Caco-2 (cell line): ENCODE results near the gene SDR39U1. TPM values are rescaled to one million over a fixed set of nuclear protein-coding genes. Genes with fewer than 3 reads are reported as not detected.

Source experiments
- BruUV-seq: library from RNA; stranded (reverse); fragments of 400-500 nt; replicated peaks from 2 replicates; lab custom pipeline; 2021; lab: Mats Ljungman, UMichigan
- CTCF ChIA-PET: fragments of 300-600 bp; sonication (Branson Sonifier 250); formaldehyde crosslinking; loops from one replicate; lab custom pipeline; 2022; ENCODE audit warnings: antibody characterized with exemption; lab: Charles Lee
- POLR2A ChIA-PET: fragments of 300-600 bp; sonication (Branson Sonifier 250); formaldehyde crosslinking; loops from one replicate; lab custom pipeline; 2022; ENCODE audit warnings: antibody characterized with exemption; lab: Charles Lee
- DNase-seq, 2 experiments: peaks; one replicate each; pipeline versions ENCODE4 v3.0.0 to v3.0.0-alpha.2; 2020 to 2022
- H3K27me3 ChIP-seq: replicated peaks from 2 replicates; pipeline ENCODE4 v1.6.0; 2011; ENCODE audit warnings: low read length; ENCODE audit not compliant: control insufficient read depth, insufficient read depth
- H3K36me3 ChIP-seq: 2 replicates; pipeline ENCODE4 v1.5.1; 2011; ENCODE audit warnings: low read length; ENCODE audit not compliant: control insufficient read depth, insufficient read depth
- H3K4me1 ChIP-seq: fragments of 250-450 bp; sonication (Bioruptor Pico); 2 replicates; pipeline ENCODE4 v1.5.1; 2020; ENCODE audit warnings: mild to moderate bottlenecking
- H3K4me3 ChIP-seq: 2 replicates; pipeline ENCODE4 v1.5.1; 2011; ENCODE audit warnings: low read depth, mild to moderate bottlenecking, control low read depth, low read length
- H3K9me3 ChIP-seq: fragments of 250-450 bp; sonication (Bioruptor Pico); 2 replicates; pipeline ENCODE4 v1.5.1; 2020; ENCODE audit warnings: mild to moderate bottlenecking, moderate library complexity
- H3K27ac Mint-ChIP-seq: one replicate; pipeline ENCODE4 v1.8.0; 2022; ENCODE audit warnings: mixed read lengths; ENCODE audit not compliant: unreplicated experiment
- H3K27me3 Mint-ChIP-seq: one replicate; pipeline ENCODE4 v1.8.0; 2022; ENCODE audit warnings: mixed read lengths; ENCODE audit not compliant: insufficient read depth, unreplicated experiment
- H3K36me3 Mint-ChIP-seq: one replicate; pipeline ENCODE4 v1.8.0; 2022; ENCODE audit warnings: mild to moderate bottlenecking, mixed read lengths; ENCODE audit not compliant: insufficient read depth, unreplicated experiment
- H3K4me1 Mint-ChIP-seq: one replicate; pipeline ENCODE4 v1.8.0; 2022; ENCODE audit warnings: low read depth, mixed read lengths; ENCODE audit not compliant: unreplicated experiment
- H3K4me3 Mint-ChIP-seq: one replicate; pipeline ENCODE4 v1.8.0; 2022; ENCODE audit warnings: mild to moderate bottlenecking, moderate library complexity, mixed read lengths; ENCODE audit not compliant: unreplicated experiment
- H3K9me3 Mint-ChIP-seq: one replicate; pipeline ENCODE4 v1.8.0; 2022; ENCODE audit warnings: mixed read lengths; ENCODE audit not compliant: unreplicated experiment
- intact Hi-C: fragments of 100-400 bp; cut with micrococcal nuclease; formaldehyde crosslinking; loops from one replicate; pipeline ENCODE4 v1.10.0; 2022; ENCODE audit not compliant: unreplicated experiment
- total RNA-seq: library from RNA; stranded (reverse); gene quantifications from 2 replicates; pipeline ENCODE4 v1.2.3, GENCODE V29; 2022
- TF ChIP-seq, protein P1 (sequence below), 2 experiments: fragments of 200-600 bp in 1 of 2; IDR thresholded peaks; 1 replicate in 1 of 2; 2 replicates in 1 of 2; pipeline versions ENCODE4 v1.5.1 to v1.8.0; 2011 to 2022; ENCODE audit warnings: antibody characterized with exemption in 1 of 2, control low read depth in 1 of 2, inconsistent platforms in 1 of 2, low read depth in 1 of 2, low read length in 1 of 2, mild to moderate bottlenecking in 1 of 2, moderate library complexity in 1 of 2; ENCODE audit not compliant: insufficient read depth in 1 of 2, severe bottlenecking in 1 of 2, unreplicated experiment in 1 of 2

The SDR39U1 gene
- total RNA-seq, 1 experiment from 2014 or later, result 44.1 TPM

DNA sequence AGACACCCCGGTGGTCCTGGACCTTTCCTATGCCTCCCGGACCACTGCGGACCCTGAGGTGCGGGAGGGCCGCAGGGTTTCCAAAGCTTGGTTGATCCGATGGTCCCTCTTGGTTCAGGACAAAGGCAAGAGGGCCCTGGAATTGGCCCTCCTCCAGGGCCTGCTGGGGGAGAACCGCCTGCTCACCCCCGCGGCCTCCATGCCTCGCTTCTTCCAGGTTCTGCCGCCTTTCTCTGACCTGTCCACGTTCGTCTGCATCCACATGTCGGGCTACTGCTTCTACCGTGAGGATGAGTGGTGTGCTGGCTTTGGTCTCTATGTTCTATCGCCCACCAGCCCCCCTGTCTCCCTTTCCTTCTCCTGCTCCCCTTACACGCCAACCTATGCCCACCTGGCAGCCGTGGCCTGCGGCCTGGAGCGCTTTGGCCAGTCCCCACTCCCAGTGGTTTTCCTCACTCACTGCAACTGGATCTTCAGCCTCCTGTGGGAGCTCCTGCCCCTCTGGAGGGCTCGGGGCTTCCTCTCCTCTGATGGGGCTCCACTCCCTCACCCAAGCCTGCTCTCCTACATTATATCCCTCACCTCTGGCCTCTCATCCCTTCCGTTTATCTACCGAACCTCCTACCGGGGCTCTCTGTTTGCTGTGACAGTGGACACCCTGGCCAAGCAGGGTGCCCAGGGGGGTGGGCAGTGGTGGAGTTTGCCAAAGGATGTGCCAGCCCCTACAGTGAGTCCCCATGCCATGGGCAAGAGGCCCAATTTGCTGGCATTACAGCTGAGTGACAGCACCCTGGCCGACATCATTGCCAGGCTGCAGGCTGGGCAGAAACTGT is 26.9 kb downstream of the SDR39U1 start:
- ChIA-PET POLR2A (no interaction called here), CTCF (no interaction called here)
- Histone ChIP-seq H3K36me3 (no peaks in the 10 kb centered on the region; the same call in 1 of the 2 replicates), H3K9me3 (no peaks in the 10 kb centered on the region), H3K4me3 (no peak overlapping the region), H3K27me3 (no peaks in the 10 kb centered on the region), H3K4me1 (no peaks in the 10 kb centered on the region)
- H3K27ac Mint-ChIP-seq, result no peak overlapping the region
- intact Hi-C loops, result no loop called here
- TF ChIP-seq, protein P1, sequence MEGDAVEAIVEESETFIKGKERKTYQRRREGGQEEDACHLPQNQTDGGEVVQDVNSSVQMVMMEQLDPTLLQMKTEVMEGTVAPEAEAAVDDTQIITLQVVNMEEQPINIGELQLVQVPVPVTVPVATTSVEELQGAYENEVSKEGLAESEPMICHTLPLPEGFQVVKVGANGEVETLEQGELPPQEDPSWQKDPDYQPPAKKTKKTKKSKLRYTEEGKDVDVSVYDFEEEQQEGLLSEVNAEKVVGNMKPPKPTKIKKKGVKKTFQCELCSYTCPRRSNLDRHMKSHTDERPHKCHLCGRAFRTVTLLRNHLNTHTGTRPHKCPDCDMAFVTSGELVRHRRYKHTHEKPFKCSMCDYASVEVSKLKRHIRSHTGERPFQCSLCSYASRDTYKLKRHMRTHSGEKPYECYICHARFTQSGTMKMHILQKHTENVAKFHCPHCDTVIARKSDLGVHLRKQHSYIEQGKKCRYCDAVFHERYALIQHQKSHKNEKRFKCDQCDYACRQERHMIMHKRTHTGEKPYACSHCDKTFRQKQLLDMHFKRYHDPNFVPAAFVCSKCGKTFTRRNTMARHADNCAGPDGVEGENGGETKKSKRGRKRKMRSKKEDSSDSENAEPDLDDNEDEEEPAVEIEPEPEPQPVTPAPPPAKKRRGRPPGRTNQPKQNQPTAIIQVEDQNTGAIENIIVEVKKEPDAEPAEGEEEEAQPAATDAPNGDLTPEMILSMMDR (IDR thresholded peaks at IDR 0.05; ENCODE audit: insufficient read depth in 1 of 2, low read depth in 1 of 2, low read length in 1 of 2, severe bottlenecking in 1 of 2, unreplicated experiment in 1 of 2), result no peak
- H3K4me3 Mint-ChIP-seq, result no peak overlapping the region
- no TSS peak for BruUV-seq
- no peaks in the 10 kb centered on the region for H3K9me3 Mint-ChIP-seq
- no peak for DNase-seq
- H3K36me3 Mint-ChIP-seq, result no peaks in the 10 kb centered on the region
- H3K27me3 Mint-ChIP-seq, result no peaks in the 10 kb centered on the region
- H3K4me1 Mint-ChIP-seq, result no peaks in the 10 kb centered on the region

DNA sequence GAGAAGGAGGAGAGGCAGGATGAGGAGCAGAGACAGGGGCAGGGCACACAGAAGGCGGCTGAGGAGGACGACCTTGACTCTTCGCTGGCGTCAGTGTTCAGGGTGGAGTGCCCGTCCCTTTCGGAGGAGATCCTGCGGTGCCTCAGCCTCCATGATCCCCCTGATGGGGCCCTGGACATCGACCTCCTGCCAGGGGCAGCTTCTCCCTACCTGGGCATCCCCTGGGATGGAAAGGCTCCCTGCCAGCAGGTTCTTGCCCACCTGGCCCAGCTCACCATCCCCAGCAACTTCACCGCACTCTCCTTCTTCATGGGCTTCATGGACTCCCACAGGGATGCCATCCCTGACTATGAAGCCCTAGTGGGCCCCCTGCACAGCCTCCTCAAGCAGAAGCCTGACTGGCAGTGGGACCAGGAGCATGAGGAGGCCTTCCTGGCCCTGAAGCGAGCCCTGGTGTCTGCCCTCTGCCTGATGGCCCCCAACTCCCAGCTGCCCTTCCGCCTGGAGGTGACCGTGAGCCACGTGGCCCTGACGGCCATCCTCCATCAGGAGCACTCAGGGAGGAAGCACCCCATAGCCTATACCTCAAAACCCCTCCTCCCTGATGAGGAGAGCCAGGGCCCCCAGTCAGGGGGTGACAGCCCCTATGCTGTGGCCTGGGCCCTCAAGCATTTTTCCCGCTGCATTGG is 27.7 kb downstream of the SDR39U1 start:
- ChIA-PET CTCF (no interaction called here), POLR2A (no interaction called here)
- Mint-ChIP-seq H3K27me3 (no peaks in the 10 kb centered on the region), H3K36me3 (no peaks in the 10 kb centered on the region), H3K4me3 (no peak overlapping the region), H3K9me3 (no peaks in the 10 kb centered on the region), H3K27ac (no peak overlapping the region), H3K4me1 (no peaks in the 10 kb centered on the region)
- no peaks in the 10 kb centered on the region for H3K27me3 ChIP-seq
- H3K4me1 ChIP-seq, result no peaks in the 10 kb centered on the region
- intact Hi-C loops, result no loop called here
- H3K36me3 ChIP-seq, result no peaks in the 10 kb centered on the region; the same call in 1 of the 2 replicates
- DNase-seq, result no peak
- H3K9me3 ChIP-seq, result no peaks in the 10 kb centered on the region
- TF ChIP-seq, protein P1 (IDR thresholded peaks at IDR 0.05; ENCODE audit: insufficient read depth in 1 of 2, low read depth in 1 of 2, low read length in 1 of 2, severe bottlenecking in 1 of 2, unreplicated experiment in 1 of 2), result no peak
- H3K4me3 ChIP-seq, result no peak overlapping the region
- BruUV-seq, result no TSS peak

DNA sequence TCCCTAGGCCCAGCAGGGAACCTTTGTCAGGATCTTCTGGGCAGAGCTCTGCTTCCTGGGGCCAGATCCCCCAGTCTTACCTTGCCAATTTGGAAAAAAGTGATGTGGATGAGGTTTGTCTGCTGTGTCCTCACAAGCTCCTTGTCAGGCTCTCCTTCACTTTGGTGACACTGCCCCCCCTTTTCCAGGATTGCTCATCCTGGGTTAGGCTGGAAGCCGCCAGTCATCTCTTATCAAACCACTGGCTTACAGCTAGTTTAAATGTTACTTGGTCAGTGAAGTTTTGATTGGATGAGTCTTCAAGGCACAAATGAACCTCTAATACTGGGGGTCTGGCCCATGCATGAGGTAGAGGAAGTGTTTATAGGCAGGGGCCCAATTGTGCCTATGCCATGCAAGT is 28.5 kb downstream of the SDR39U1 start:
- intact Hi-C loops, result no loop called here
- no peaks in the 10 kb centered on the region for H3K36me3 Mint-ChIP-seq
- no peak overlapping the region for H3K4me3 Mint-ChIP-seq
- DNase-seq, result no peak
- Histone ChIP-seq H3K9me3 (no peaks in the 10 kb centered on the region), H3K4me3 (no peak overlapping the region), H3K36me3 (no peaks in the 10 kb centered on the region; the same call in 1 of the 2 replicates), H3K27me3 (no peaks in the 10 kb centered on the region), H3K4me1 (no peaks in the 10 kb centered on the region)
- no peaks in the 10 kb centered on the region for H3K9me3 Mint-ChIP-seq
- no peak overlapping the region for H3K27ac Mint-ChIP-seq
- no peaks in the 10 kb centered on the region for H3K4me1 Mint-ChIP-seq
- H3K27me3 Mint-ChIP-seq, result no peaks in the 10 kb centered on the region
- TF ChIP-seq, protein P1 (IDR thresholded peaks at IDR 0.05; ENCODE audit: insufficient read depth in 1 of 2, low read depth in 1 of 2, low read length in 1 of 2, severe bottlenecking in 1 of 2, unreplicated experiment in 1 of 2), result no peak
- BruUV-seq, result no TSS peak
- ChIA-PET CTCF (interaction anchor here (1.0 kb wide), 1 partner anchor 18 kb away, joined by 3 read pairs; no protein-coding TSS in a partner anchor), POLR2A (no interaction called here)
